K562 (cell line): ENCODE measurements around the gene UAP1. TPM values are rescaled to one million over a fixed set of nuclear protein-coding genes. Genes with fewer than 3 reads are reported as not detected.
A peak's percentile ranks its signal among the peaks of the same experiment; 100 is the strongest.

Source experiments
- ATAC-seq: fragments of 200-7000 bp; cut with Tn5 transposase; 3 replicates; pipeline ENCODE4 v1.9.1; 2020; ENCODE audit warnings: moderate library complexity
- BruUV-seq: library from RNA; stranded (reverse); fragments of 400-500 nt; replicated peaks from 2 replicates; lab custom pipeline; 2021; lab: Mats Ljungman, UMichigan
- CTCF ChIA-PET: fragments of 300-600 bp; formaldehyde crosslinking; extraction: SDS; loops from one replicate; lab custom pipeline; 2021; ENCODE audit warnings: low intra/inter-chr PET ratio; lab: Yijun Ruan, JAX
- POLR2A ChIA-PET: fragments of 300-600, 350-650 bp; sonication (Branson Sonifier 250); formaldehyde crosslinking; extraction: SDS; loops from one replicate; lab custom pipeline; 2021; ENCODE audit warnings: antibody characterized with exemption, inconsistent platforms; lab: Yijun Ruan, JAX
- DNase-seq, 4 experiments: peaks; one replicate each; pipeline versions ENCODE4 v3.0.0 to v3.0.0-alpha.2; 2011 to 2018; ENCODE audit warnings: low spot score in 3 of 4, mixed read lengths in 3 of 4; ENCODE audit errors: extremely low read depth in 1 of 4
- FAIRE-seq: peaks from 2 replicates; lab custom pipeline; 2011; peaks lifted over from hg19 to GRCh38; lab: Jason Lieb, UNC
- H2AFZ ChIP-seq: 2 replicates; pipeline ENCODE4 v1.6.0; 2011; ENCODE audit warnings: low read depth, low read length, control low read depth, inconsistent platforms
- H3K27ac ChIP-seq: fragments of 200-600 bp; 3 replicates; pipeline ENCODE4 v1.8.0; 2011; ENCODE audit warnings: low read depth, mild to moderate bottlenecking, control low read depth, inconsistent platforms, low read length, moderate library complexity, mixed read lengths; ENCODE audit errors: extremely low read depth
- H3K27me3 ChIP-seq, 2 experiments: fragments of 300-600 bp in 1 of 2; 2 replicates in 1 of 2; 3 replicates in 1 of 2; pipeline versions ENCODE4 v1.6.0 to v1.8.0; 2011; ENCODE audit warnings: inconsistent platforms in 2 of 2, low read length in 2 of 2, mild to moderate bottlenecking in 1 of 2, mixed read lengths in 1 of 2, moderate library complexity in 1 of 2; ENCODE audit not compliant: control insufficient read depth in 2 of 2, insufficient read depth in 2 of 2
- H3K36me3 ChIP-seq: fragments of 300-600 bp; 3 replicates; pipeline ENCODE4 v1.8.0; 2011; ENCODE audit warnings: mild to moderate bottlenecking, low read length, inconsistent platforms; ENCODE audit not compliant: control insufficient read depth, insufficient read depth
- H3K4me1 ChIP-seq, 2 experiments: fragments of 200-600 bp in 1 of 2; replicated peaks in 1 of 2; 2 replicates in 1 of 2; 3 replicates in 1 of 2; pipeline versions ENCODE4 v1.5.1 to v1.8.0; 2011; ENCODE audit warnings: inconsistent platforms in 2 of 2, low read length in 2 of 2, mild to moderate bottlenecking in 1 of 2, mixed read lengths in 1 of 2, moderate library complexity in 1 of 2; ENCODE audit not compliant: control insufficient read depth in 2 of 2, insufficient read depth in 2 of 2
- H3K4me2 ChIP-seq: 2 replicates; pipeline ENCODE4 v1.6.1; 2011; ENCODE audit warnings: low read length, control low read depth, inconsistent platforms, mixed read lengths; ENCODE audit not compliant: insufficient read depth
- H3K4me3 ChIP-seq: fragments of 200-600 bp; sonication (generic), shearing (Covaris generic); 2 replicates; pipeline ENCODE4 v1.5.1; 2016; ENCODE audit warnings: control low read depth, inconsistent platforms
- H3K79me2 ChIP-seq: fragments of 200-600 bp; 3 replicates; pipeline ENCODE4 v1.8.0; 2011; ENCODE audit warnings: low read length, inconsistent platforms; ENCODE audit not compliant: control insufficient read depth, insufficient read depth
- H3K9ac ChIP-seq, 2 experiments: 2 replicates each; pipeline versions ENCODE4 v1.6.0 to v1.6.1; 2011; ENCODE audit warnings: low read depth in 2 of 2, low read length in 2 of 2, control low read depth in 1 of 2, inconsistent platforms in 1 of 2, mild to moderate bottlenecking in 1 of 2, mixed read lengths in 1 of 2; ENCODE audit not compliant: insufficient read depth in 1 of 2
- H3K9me1 ChIP-seq: one replicate; pipeline ENCODE4 v1.6.0; 2011; ENCODE audit warnings: inconsistent platforms, mild to moderate bottlenecking, low read length, moderate library complexity; ENCODE audit not compliant: control insufficient read depth, insufficient read depth
- H3K9me3 ChIP-seq: replicated peaks from 2 replicates; pipeline ENCODE4 v1.5.1; 2011; ENCODE audit warnings: low read depth, low read length, inconsistent platforms; ENCODE audit not compliant: control insufficient read depth, insufficient read depth
- H4K20me1 ChIP-seq: replicated peaks from 2 replicates; pipeline ENCODE4 v1.6.1; 2011; ENCODE audit warnings: low read length, inconsistent platforms, mixed read lengths; ENCODE audit not compliant: control insufficient read depth, insufficient read depth
- DPF2 ChIP-seq: fragments of 450-650 bp; IDR thresholded peaks from 2 replicates; pipeline ENCODE4 v1.6.1; 2016
- ETS2 ChIP-seq: IDR thresholded peaks from 2 replicates; pipeline ENCODE4 v1.6.1; 2016; ENCODE audit warnings: borderline replicate concordance, missing genetic modification characterization, mild to moderate bottlenecking, moderate library complexity, missing compliant biosample characterization; ENCODE audit not compliant: poor library complexity, severe bottlenecking
- FOXJ2 ChIP-seq: fragments of 200-800 bp; sonication (Bioruptor generic); IDR thresholded peaks from 2 replicates; pipeline ENCODE4 v1.6.1; 2016; ENCODE audit warnings: missing genetic modification characterization, missing compliant biosample characterization
- HDAC6 ChIP-seq: IDR thresholded peaks from 2 replicates; pipeline ENCODE4 v1.6.1; 2012; ENCODE audit warnings: low read depth, mild to moderate bottlenecking, control low read depth, inconsistent platforms, low read length, moderate library complexity
- MAZ ChIP-seq, 2 experiments: fragments of 450-650 bp in 1 of 2; sonication (generic) in 1 of 2; formaldehyde crosslinking; IDR thresholded peaks in 1 of 2; conservative IDR thresholded peaks in 1 of 2; 2 replicates each; pipeline versions ENCODE4 v1.4.0 to v1.5.0; 2020; ENCODE audit warnings: mild to moderate bottlenecking in 1 of 2, missing genetic modification reagents in 1 of 2
- PHF20 ChIP-seq: fragments of 450-650 bp; IDR thresholded peaks from 2 replicates; pipeline ENCODE4 v1.6.1; 2018; ENCODE audit not compliant: partially characterized antibody
- POU5F1 ChIP-seq: fragments of 150-350 bp; IDR thresholded peaks from 2 replicates; pipeline ENCODE4 v1.6.1; 2014; ENCODE audit warnings: borderline replicate concordance, low read length, low read depth, mild to moderate bottlenecking; ENCODE audit not compliant: partially characterized antibody
- SMARCC2 ChIP-seq: fragments of 450-650 bp; IDR thresholded peaks from 2 replicates; pipeline ENCODE4 v1.6.1; 2017; ENCODE audit warnings: antibody characterized with exemption, moderate library complexity, mild to moderate bottlenecking, low read depth
- SMARCE1 ChIP-seq: fragments of 450-650 bp; IDR thresholded peaks from 2 replicates; pipeline ENCODE4 v1.7.1; 2016; ENCODE audit warnings: mild to moderate bottlenecking
- U2AF1 ChIP-seq: fragments of 200-400 bp; formaldehyde crosslinking; optimal IDR thresholded peaks from 2 replicates; pipeline ENCODE3; 2017; ENCODE audit warnings: mild to moderate bottlenecking, low read depth, low read length, moderate library complexity
- ZNF766 ChIP-seq: fragments of 200-800 bp; sonication (Bioruptor generic); conservative IDR thresholded peaks from 2 replicates; pipeline ENCODE4 v1.6.1; 2016; ENCODE audit warnings: missing genetic modification characterization, missing compliant biosample characterization
- WGBS: fragments of 100-300 bp; shearing (Covaris generic); methylation state at CpG from one replicate; pipeline ENCODE4 v1.1.6; 2016; ENCODE audit warnings: low coverage, mixed read lengths; ENCODE audit not compliant: insufficient coverage; ENCODE audit errors: missing lambda C conversion rate; 5-methylcytosine and 5-hydroxymethylcytosine counted together
- in situ Hi-C: fragments of 300-500 bp; cut with MboI; formaldehyde crosslinking; loops from 4 replicates; pipeline ENCODE4 v1.15.0; 2018; ENCODE audit warnings: inconsistent platforms, mixed read lengths
- intact Hi-C: fragments of 100-400 bp; cut with micrococcal nuclease; formaldehyde crosslinking; loops from 2 replicates; pipeline ENCODE4 v1.14.2; 2022
- polyA plus RNA-seq, 8 experiments: library from polyadenylated mRNA; depleted of rRNA in 4 of 8; stranded (reverse) in 5 of 8; unstranded in 3 of 8; fragments of >200 nt; fragmentation: Nextera tagmentation in 2 of 8; fragmentation: Illumina TruSeq in 1 of 8; extraction: Ambion mirVana in 2 of 8; extraction: Trizol in 1 of 8; gene quantifications; 2 replicates each; pipeline versions ENCODE4 v1.2.1 to v1.2.3, GENCODE V29; 2011 to 2014; ENCODE audit warnings: inconsistent platforms in 1 of 8, missing spikeins in 1 of 8
- total RNA-seq, 7 experiments: library from RNA; depleted of rRNA in 6 of 7; stranded (reverse); fragments of >200 nt in 6 of 7; fragmentation: Illumina TruSeq in 2 of 7; extraction: Trizol in 2 of 7; gene quantifications; 2 replicates each; pipeline versions ENCODE4 v1.2.1 to v1.2.3, GENCODE V29; 2011 to 2021; ENCODE audit warnings: low replicate concordance in 1 of 7
- TF ChIP-seq, protein P1 (sequence below), 3 experiments: fragments of 200-800 bp in 1 of 3; fragments of 250-450 bp in 1 of 3; fragments of 450-650 bp in 1 of 3; sonication (Bioruptor Pico) in 1 of 3; sonication (Bioruptor generic) in 1 of 3; formaldehyde crosslinking in 1 of 3; IDR thresholded peaks; 2 replicates each; pipeline versions ENCODE4 v1.6.1 to v1.8.0; 2016 to 2022; ENCODE audit warnings: mild to moderate bottlenecking in 2 of 3, missing genetic modification characterization in 2 of 3, missing compliant biosample characterization in 1 of 3, moderate library complexity in 1 of 3
- TF ChIP-seq, protein P2 (sequence below): fragments of 450-650 bp; IDR thresholded peaks from 2 replicates; pipeline ENCODE4 v1.6.1; 2017; ENCODE audit warnings: mild to moderate bottlenecking, moderate library complexity
- TF ChIP-seq, protein P3 (sequence below): fragments of 450-650 bp; formaldehyde crosslinking; IDR thresholded peaks from 2 replicates; pipeline ENCODE4 v1.4.0; 2022; ENCODE audit warnings: mild to moderate bottlenecking, moderate library complexity
- TF ChIP-seq, protein P4 (sequence below): sonication (generic); formaldehyde crosslinking; IDR thresholded peaks from 2 replicates; pipeline ENCODE4 v1.8.0; 2022; ENCODE audit warnings: missing genetic modification reagents, mild to moderate bottlenecking, borderline replicate concordance

The UAP1 gene
- total and polyA plus RNA-seq, 9 of the 15 experiments (the other 6 are each of a cell fraction or from before 2014, with no cell fraction given), result 182 to 317 (median 213) TPM

DNA sequence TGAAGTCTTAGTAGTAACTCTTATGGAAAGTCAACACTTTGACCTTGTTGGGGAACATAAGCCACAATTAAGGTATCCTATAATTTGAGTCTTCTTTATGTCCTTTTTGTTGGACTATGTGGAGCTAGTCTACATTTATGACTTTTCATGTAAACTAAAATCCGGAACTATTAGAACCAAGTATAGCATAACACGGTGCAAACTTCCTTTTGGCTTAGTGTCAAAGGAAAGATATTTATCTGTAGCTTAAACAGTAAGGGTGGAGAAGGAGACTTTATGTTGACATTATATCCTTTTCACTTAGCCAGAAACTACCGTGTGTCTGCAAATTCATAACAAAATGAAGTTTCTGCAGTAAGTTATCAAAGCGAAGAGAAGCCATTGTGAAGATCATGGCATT is 7.3 kb downstream of the UAP1 start:
- Histone ChIP-seq H3K4me3 (no peak overlapping the region), H3K36me3 (peaks cover 85% of the 10 kb centered on the region), H3K9ac (no peak overlapping the region; a peak in 1 of 4 replicates), H4K20me1 (peaks cover 11% of the 10 kb centered on the region; the same call in 1 of the 2 replicates), H3K79me2 (peaks cover 99% of the 10 kb centered on the region), H2AFZ (no peak overlapping the region), H3K4me2 (peak overlapping the region; percentile 25; the same call in 1 of the 2 replicates), H3K9me3 (no peaks in the 10 kb centered on the region), H3K4me1 (peaks cover 6 to 43% of the 10 kb centered on the region in 2 experiments; a peak in 4 of 5 replicates), H3K27ac (peak overlapping the region; percentile 53), H3K9me1 (no peaks in the 10 kb centered on the region), H3K27me3 (no peaks in the 10 kb centered on the region)
- intact Hi-C loops (no loop called here), in situ Hi-C loops (no loop called here)
- no TSS peak for BruUV-seq
- ChIA-PET POLR2A (interaction anchor here (0.6 to 4.6 kb wide), 4 partner anchors 9 to 1403 kb away, joined by 3 to 35 read pairs (median 4); partner anchors contain the start of gene PPOX), CTCF (no interaction called here)
- peak; percentile 8; the same call in 1 of the 3 replicates for ATAC-seq
- 24% methylated on average over 4 of the region's 4 CpGs for WGBS
- FAIRE-seq, result no peak
- DNase-seq, result no peak
- TF ChIP-seq PHF20 (no peak), ZNF766 (CRISPR knock-in tag) (no peak), FOXJ2 (tag) (no peak), ETS2 (tag) (no peak), SMARCE1 (peak; percentile 18; the same call in 1 of the 2 replicates), SMARCC2 (no peak), U2AF1 (no peak), HDAC6 (no peak), POU5F1 (no peak), DPF2 (peak; percentile 27; the same call in 1 of the 2 replicates), MAZ (CRISPR knock-in tag; conservative IDR thresholded peaks at IDR 0.05 in 1 of 2, IDR thresholded peaks at IDR 0.05 in 1 of 2) (no peak)
- TF ChIP-seq, protein P1, sequence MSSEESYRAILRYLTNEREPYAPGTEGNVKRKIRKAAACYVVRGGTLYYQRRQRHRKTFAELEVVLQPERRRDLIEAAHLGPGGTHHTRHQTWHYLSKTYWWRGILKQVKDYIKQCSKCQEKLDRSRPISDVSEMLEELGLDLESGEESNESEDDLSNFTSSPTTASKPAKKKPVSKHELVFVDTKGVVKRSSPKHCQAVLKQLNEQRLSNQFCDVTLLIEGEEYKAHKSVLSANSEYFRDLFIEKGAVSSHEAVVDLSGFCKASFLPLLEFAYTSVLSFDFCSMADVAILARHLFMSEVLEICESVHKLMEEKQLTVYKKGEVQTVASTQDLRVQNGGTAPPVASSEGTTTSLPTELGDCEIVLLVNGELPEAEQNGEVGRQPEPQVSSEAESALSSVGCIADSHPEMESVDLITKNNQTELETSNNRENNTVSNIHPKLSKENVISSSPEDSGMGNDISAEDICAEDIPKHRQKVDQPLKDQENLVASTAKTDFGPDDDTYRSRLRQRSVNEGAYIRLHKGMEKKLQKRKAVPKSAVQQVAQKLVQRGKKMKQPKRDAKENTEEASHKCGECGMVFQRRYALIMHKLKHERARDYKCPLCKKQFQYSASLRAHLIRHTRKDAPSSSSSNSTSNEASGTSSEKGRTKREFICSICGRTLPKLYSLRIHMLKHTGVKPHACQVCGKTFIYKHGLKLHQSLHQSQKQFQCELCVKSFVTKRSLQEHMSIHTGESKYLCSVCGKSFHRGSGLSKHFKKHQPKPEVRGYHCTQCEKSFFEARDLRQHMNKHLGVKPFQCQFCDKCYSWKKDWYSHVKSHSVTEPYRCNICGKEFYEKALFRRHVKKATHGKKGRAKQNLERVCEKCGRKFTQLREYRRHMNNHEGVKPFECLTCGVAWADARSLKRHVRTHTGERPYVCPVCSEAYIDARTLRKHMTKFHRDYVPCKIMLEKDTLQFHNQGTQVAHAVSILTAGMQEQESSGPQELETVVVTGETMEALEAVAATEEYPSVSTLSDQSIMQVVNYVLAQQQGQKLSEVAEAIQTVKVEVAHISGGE (CRISPR knock-in tag; IDR thresholded peaks at IDR 0.05), result peak in 1 of 3 experiments; percentile 69; a peak in 2 of 6 replicates
- TF ChIP-seq, protein P2, sequence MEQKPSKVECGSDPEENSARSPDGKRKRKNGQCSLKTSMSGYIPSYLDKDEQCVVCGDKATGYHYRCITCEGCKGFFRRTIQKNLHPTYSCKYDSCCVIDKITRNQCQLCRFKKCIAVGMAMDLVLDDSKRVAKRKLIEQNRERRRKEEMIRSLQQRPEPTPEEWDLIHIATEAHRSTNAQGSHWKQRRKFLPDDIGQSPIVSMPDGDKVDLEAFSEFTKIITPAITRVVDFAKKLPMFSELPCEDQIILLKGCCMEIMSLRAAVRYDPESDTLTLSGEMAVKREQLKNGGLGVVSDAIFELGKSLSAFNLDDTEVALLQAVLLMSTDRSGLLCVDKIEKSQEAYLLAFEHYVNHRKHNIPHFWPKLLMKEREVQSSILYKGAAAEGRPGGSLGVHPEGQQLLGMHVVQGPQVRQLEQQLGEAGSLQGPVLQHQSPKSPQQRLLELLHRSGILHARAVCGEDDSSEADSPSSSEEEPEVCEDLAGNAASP, result no peak
- TF ChIP-seq, protein P3, sequence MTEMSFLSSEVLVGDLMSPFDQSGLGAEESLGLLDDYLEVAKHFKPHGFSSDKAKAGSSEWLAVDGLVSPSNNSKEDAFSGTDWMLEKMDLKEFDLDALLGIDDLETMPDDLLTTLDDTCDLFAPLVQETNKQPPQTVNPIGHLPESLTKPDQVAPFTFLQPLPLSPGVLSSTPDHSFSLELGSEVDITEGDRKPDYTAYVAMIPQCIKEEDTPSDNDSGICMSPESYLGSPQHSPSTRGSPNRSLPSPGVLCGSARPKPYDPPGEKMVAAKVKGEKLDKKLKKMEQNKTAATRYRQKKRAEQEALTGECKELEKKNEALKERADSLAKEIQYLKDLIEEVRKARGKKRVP (CRISPR knock-in tag), result no peak
- TF ChIP-seq, protein P4, sequence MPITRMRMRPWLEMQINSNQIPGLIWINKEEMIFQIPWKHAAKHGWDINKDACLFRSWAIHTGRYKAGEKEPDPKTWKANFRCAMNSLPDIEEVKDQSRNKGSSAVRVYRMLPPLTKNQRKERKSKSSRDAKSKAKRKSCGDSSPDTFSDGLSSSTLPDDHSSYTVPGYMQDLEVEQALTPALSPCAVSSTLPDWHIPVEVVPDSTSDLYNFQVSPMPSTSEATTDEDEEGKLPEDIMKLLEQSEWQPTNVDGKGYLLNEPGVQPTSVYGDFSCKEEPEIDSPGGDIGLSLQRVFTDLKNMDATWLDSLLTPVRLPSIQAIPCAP (CRISPR knock-in tag), result no peak
